Muscle of leg (tissue), 11 donors: Measurements from ENCODE around the gene SORCS3. TPM values are rescaled to one million over a fixed set of nuclear protein-coding genes. Genes with fewer than 3 reads are reported as not detected.

ENCODE experiments used
- DNase-seq: peaks from one replicate; pipeline ENCODE4 v3.0.0; 2013
- H3K27ac ChIP-seq: one replicate; pipeline ENCODE4 v1.5.1; 2013; ENCODE audit warnings: mild to moderate bottlenecking, low read length, control low read depth
- H3K27me3 ChIP-seq: one replicate; pipeline ENCODE4 v1.6.1; 2013; ENCODE audit warnings: low read length; ENCODE audit not compliant: control insufficient read depth, insufficient read depth
- H3K36me3 ChIP-seq: one replicate; pipeline ENCODE4 v1.6.1; 2013; ENCODE audit warnings: low read length; ENCODE audit not compliant: control insufficient read depth, insufficient read depth
- H3K4me1 ChIP-seq: one replicate; pipeline ENCODE4 v1.6.1; 2013; ENCODE audit warnings: low read length; ENCODE audit not compliant: control insufficient read depth, insufficient read depth
- H3K4me3 ChIP-seq: one replicate; pipeline ENCODE4 v1.5.1; 2013; ENCODE audit warnings: low read length, control low read depth
- H3K9me3 ChIP-seq: replicated peaks from 2 replicates; pipeline ENCODE4 v1.6.1; 2013; ENCODE audit warnings: low read depth, low read length; ENCODE audit not compliant: control insufficient read depth
- WGBS: methylation state at CpG from one replicate; pipeline ENCODE4 v1.1.5; 2013; ENCODE audit warnings: missing lambda C conversion rate; ENCODE audit not compliant: insufficient coverage; 5-methylcytosine and 5-hydroxymethylcytosine counted together
- polyA plus RNA-seq, 8 donors: library from polyadenylated mRNA; unstranded; fragments of 120-200 nt; gene quantifications; one replicate each; pipeline versions ENCODE4 v1.2.1 to v1.2.3, GENCODE V29; 2013; ENCODE audit warnings: inconsistent platforms in 1 of 8, low replicate concordance in 1 of 8; ENCODE audit not compliant: insufficient read length in 8 of 8, insufficient read depth in 1 of 8
- total RNA-seq: library from RNA; stranded (reverse); fragments of 120-200 nt; gene quantifications from one replicate; pipeline ENCODE4 v1.2.4, GENCODE V29; 2013

Gene SORCS3
- total and polyA plus RNA-seq, 9 donors: 0.03 to 0.36 (median 0.13) TPM; not detected in 1

- 100% methylated on average over 1 of the region's 3 CpGs for WGBS
- DNase-seq: no peak
Observed at GRCh38 chr10:104923501-104923900, 282.4 kb downstream of the SORCS3 start.

DNA sequence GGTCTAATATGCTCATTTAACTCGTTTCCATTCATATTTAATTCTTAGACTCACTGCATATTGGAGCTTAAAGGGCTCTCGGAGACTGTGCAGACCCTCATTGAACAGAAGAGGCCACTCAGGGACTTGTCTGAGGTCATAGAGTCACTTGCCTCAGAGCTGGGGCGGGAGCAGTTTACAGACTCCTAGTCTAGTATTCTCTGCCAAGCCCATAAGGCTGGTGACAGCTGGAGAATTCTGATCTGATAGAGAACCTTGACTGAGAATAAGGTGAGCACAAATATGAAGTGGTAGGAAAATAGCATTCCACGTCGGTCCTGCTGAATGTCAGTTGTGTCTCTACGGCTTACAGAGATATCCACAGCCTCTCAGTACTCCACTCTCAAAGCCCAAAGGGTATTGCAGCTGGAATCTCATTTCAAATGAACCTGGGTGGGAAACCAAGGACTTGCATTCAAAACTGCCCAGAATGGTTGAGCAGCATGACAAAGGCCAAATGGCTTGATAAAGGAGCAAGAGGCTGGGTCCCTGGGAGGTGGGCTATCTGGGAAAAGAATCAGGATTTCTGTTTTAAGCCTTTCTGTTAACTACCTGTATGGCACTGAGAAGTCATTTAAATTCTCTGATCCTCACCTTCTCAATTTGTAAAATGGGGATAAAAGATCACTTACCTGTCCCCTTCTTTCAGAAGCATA, 283.2 kb downstream of the SORCS3 start:
- 50% methylated on average over 1 of the region's 6 CpGs for WGBS
- Histone ChIP-seq H3K36me3 (no peaks in the 10 kb centered on the region), H3K4me1 (no peaks in the 10 kb centered on the region), H3K9me3 (no peaks in the 10 kb centered on the region), H3K27me3 (no peaks in the 10 kb centered on the region), H3K4me3 (no peak overlapping the region), H3K27ac (no peak overlapping the region)
- no peak for DNase-seq

More at GRCh38 chr10:104923501-104923900, 282.4 kb downstream of the SORCS3 start:
- Histone ChIP-seq H3K4me3 (no peak overlapping the region), H3K4me1 (no peaks in the 10 kb centered on the region), H3K36me3 (no peaks in the 10 kb centered on the region), H3K27ac (no peak overlapping the region), H3K27me3 (no peaks in the 10 kb centered on the region), H3K9me3 (no peaks in the 10 kb centered on the region)

DNA sequence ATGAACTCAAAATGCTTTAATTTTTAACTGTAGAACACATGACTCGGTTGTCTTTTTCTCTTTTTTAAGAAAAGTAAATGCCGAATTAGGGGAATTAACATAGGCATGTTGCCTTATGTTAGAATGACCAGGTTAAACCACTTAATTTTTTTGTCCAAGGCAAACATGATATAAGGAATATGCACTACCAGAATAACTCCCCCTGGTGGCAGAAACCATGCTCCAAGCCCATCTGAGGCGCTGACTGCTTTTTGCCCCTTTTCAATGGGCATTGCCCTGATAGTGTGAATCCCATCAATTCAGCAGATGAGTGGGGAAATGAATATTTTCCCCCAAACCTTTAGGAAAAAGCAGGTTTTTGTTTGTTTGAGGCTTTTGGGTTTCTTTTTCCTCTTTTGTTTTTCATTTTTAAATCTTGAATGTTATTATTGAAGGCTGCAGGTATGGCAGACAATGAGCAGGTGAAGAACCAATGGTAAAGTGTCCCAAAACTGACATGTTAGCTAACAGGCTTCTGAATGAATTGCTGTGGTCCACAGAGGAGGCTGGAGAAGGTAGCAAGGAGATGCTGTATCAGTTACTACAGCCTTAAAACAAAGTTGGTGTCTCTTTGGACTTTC, 284.3 kb downstream of the SORCS3 start:
- Histone ChIP-seq H3K27me3 (no peaks in the 10 kb centered on the region), H3K4me1 (no peaks in the 10 kb centered on the region), H3K4me3 (no peak overlapping the region), H3K36me3 (no peaks in the 10 kb centered on the region), H3K9me3 (no peaks in the 10 kb centered on the region), H3K27ac (no peak overlapping the region)
- no CpG with 5 or more reads among the region's 3 CpGs for WGBS
- DNase-seq: peak; percentile 15

DNA sequence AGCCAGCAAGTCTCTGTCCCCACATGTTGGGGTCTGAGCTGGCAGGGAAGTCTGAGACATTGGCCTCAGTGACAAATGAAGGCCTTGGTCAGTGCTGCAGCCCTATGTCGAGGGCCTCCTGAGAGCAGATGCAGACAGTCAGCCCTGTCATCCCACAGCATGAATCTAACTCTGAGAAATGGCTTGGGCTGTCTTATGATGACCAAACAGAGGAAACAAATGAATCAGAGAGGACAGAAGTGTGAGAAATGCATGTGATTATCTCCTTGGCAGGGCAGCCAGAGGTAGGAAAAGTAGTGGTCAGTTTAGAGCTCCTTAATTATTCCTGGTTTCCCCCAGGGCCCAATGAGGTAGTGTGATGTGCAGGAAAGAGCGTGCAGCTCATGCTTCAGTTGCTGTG, 287.6 kb downstream of the SORCS3 start:
- Histone ChIP-seq H3K9me3 (no peaks in the 10 kb centered on the region), H3K4me1 (no peaks in the 10 kb centered on the region), H3K27me3 (no peaks in the 10 kb centered on the region), H3K36me3 (no peaks in the 10 kb centered on the region), H3K4me3 (no peak overlapping the region), H3K27ac (no peak overlapping the region)
- 50% methylated on average over 1 of the region's 2 CpGs for WGBS
- no peak for DNase-seq

DNA sequence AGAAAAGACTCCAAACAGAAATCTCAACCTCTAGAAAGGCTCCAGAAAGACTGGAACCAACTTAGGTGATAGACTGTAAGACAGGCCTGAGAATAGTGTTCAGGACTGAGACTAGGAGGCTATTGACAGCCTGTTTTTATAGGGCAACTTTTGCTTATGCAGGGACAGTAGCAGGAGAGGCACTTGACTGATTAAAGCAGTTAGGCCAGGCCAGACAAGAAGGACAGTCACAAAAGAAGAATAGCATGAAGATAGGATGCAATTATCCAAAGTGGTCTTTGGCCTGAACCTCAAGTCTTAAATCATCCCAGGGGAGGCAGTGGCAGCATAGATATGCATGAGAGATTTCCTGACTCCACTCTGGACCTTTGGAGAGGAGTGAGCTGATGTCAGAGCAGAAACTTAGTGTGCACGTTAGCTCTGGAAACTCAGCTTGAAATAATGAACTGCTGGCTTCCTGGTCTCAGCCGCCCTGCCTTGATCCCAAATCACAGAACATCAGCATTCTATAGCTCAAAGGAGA, 290.6 kb downstream of the SORCS3 start:
- 20% methylated on average over 1 of the region's 2 CpGs for WGBS

DNA sequence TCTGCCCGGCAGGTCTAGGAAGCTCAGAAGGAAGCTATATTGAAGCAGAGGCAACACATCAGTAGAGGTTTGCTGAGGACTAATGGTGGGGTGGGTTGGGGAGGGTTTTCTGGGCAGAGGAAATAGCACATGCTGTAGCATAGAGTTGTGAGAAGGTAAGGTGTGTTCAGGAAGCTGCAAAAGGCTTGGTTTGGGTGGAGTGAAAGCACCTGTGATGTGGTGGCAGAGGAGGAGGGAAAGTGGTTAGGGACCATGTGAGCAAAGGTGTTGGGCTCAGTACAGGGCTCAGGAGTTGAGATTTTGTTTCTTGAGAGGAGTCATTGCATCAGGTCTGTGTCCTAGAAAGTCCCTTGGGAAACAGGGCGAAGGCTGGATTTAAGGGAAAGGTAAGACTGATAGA, 294.6 kb downstream of the SORCS3 start:
- H3K27ac ChIP-seq: no peak overlapping the region
- H3K9me3 ChIP-seq: no peaks in the 10 kb centered on the region
- H3K36me3 ChIP-seq: no peaks in the 10 kb centered on the region
- no peaks in the 10 kb centered on the region for H3K4me1 ChIP-seq
- no peaks in the 10 kb centered on the region for H3K27me3 ChIP-seq
- H3K4me3 ChIP-seq: no peak overlapping the region
- WGBS: 93% methylated on average over 1 of the region's 2 CpGs
- no peak for DNase-seq

More for the DNA sequence above, 290.6 kb downstream of the SORCS3 start:
- Histone ChIP-seq H3K9me3 (no peaks in the 10 kb centered on the region), H3K4me1 (no peaks in the 10 kb centered on the region), H3K36me3 (no peaks in the 10 kb centered on the region), H3K27ac (no peak overlapping the region), H3K4me3 (no peak overlapping the region), H3K27me3 (no peaks in the 10 kb centered on the region)
- DNase-seq: peak; percentile 50

GRCh38 chr10:104937567-104937966, 296.5 kb downstream of the SORCS3 start:
- WGBS: no CpG with 5 or more reads among the region's 2 CpGs
- Histone ChIP-seq H3K27ac (no peak overlapping the region), H3K4me3 (no peak overlapping the region), H3K9me3 (no peaks in the 10 kb centered on the region), H3K36me3 (no peaks in the 10 kb centered on the region), H3K4me1 (no peaks in the 10 kb centered on the region), H3K27me3 (no peaks in the 10 kb centered on the region)
- DNase-seq: no peak

DNA sequence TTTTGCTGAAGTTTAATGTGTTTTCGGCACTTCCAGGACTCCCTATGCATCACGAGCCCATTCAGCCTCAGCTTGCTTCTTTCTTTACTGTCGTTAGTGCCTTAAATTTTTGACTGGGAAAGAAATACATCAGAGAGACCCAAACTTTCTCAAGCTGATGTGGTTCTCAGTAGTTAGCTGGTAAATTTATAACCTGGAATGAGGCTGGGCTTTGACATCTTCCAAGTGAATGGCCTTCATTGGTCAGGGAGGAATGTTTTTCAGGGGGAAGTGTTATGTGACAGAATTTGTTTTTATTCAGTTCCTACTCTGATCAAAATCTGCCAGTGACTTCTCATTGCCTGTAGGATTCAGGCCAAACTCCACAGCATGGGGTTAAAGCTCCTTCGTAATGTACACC, 296.9 kb downstream of the SORCS3 start:
- Histone ChIP-seq H3K27me3 (no peaks in the 10 kb centered on the region), H3K4me3 (no peak overlapping the region), H3K36me3 (no peaks in the 10 kb centered on the region), H3K27ac (no peak overlapping the region), H3K9me3 (no peaks in the 10 kb centered on the region), H3K4me1 (no peaks in the 10 kb centered on the region)
- no peak for DNase-seq
- WGBS: 67% methylated on average over 1 of the region's 4 CpGs

DNA sequence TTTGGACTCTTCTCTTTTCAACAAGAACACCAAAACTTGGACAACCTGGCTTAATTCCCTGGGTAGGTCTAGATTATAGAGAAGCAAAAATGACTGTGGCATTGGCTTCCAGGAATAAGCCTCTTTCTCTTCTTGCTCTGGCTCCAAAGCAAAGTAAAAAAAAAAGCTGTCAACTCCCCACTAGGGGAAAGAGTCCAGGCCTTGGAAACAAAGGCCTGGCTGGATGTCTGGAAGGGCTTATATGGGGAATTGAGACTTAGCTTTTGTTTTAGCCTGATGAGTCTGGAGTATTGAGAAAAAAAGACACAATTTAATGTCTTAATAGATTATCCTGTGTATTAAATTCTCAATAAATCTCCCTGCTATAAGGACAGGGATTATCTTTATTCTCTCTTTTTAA, 300.6 kb downstream of the SORCS3 start:
- H3K9me3 ChIP-seq: no peaks in the 10 kb centered on the region
- peak; percentile 16 for DNase-seq

GRCh38 chr10:104947314-104947713, 306.2 kb downstream of the SORCS3 start:
- H3K36me3 ChIP-seq: no peaks in the 10 kb centered on the region
- WGBS: 92% methylated on average over 7 of the region's 9 CpGs
- H3K27ac ChIP-seq: no peak overlapping the region
- DNase-seq: no peak
- no peaks in the 10 kb centered on the region for H3K4me1 ChIP-seq
- no peak overlapping the region for H3K4me3 ChIP-seq
- H3K27me3 ChIP-seq: no peaks in the 10 kb centered on the region
- no peaks in the 10 kb centered on the region for H3K9me3 ChIP-seq

More for the DNA sequence above, 300.6 kb downstream of the SORCS3 start:
- Histone ChIP-seq H3K27me3 (no peaks in the 10 kb centered on the region), H3K27ac (no peak overlapping the region), H3K36me3 (no peaks in the 10 kb centered on the region), H3K4me3 (no peak overlapping the region), H3K4me1 (no peaks in the 10 kb centered on the region)
